Femur (tissue), 1 donor: ENCODE data around the gene CLASP1.
"Not testable (repeated sequence)": the region's sequence is repeated elsewhere in the genome, so short reads cannot be mapped to it uniquely, and the experiment has no call there.

Experiments
- DNase-seq: peaks from one replicate; pipeline ENCODE4 v3.0.0-alpha.2; 2017

The CLASP1 gene

DNA sequence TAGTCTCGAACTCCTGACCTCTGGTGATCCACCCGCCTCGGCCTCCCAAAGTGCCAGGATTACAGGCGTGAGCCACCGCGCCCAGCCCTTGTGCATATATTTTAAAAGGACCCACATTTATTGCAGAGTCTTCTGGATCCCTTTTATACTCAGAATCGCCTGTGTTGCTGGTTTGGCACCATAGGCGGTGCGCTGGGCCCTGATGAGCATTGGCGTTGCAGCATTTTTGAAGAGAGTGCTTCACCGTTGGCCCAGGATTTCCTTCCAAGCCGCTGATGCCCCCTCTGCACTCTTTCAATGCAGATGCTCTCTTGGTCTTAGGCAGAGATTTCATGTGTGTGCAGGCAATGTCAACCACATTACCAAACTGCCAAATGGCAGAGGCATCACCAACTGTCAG is 350.8 kb downstream of the CLASP1 start:
- DNase-seq = no peak

DNA sequence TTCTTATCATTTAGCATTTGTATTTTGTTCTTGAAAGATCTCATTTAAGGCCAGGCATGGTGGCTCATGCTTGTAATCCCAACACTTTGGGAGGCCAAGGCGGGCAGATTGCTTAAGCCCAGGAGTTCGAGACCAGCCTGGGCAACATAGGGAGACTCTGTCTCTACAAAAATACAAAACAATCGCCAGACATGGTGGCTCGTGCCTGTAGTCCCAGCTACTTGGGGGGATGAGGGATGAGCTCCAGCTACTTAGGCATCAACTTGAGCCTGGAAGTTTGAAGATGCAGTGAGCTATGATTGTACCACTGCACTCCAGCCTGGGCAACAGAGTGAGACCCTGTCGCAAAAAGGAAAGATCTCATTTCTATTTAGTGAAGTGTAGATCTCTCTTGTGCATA is 351.4 kb downstream of the CLASP1 start:
- not testable (repeated sequence) for DNase-seq

DNA sequence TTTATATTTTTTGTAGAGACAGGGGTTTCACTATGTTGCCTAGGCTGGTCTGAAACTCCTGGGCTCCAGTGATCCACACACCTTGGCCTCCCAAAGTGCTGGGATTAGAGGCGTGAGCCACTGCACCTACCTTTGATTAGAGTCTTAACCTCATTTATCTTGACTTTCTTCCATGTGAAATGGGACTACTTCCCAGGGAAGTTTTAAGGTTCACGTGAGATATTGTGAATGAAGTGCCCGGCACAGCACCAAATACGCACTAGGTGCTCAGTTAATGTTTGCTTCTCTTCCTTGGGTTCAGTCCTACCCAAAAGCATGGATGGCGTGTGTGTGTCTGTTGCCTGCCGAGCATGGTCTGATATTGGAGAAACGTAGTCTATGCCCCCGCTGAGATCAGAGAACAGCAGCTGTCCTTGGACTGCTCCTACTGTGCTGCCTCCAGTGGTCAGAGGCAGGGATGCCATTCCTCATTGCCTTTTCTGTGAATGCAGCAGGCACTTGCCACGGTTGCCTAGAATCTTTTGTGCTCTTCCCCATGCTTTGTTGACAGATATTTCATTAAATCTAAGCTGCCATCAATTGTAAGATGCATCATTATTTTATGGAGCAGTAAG is 351.9 kb downstream of the CLASP1 start:
- DNase-seq = no peak

DNA sequence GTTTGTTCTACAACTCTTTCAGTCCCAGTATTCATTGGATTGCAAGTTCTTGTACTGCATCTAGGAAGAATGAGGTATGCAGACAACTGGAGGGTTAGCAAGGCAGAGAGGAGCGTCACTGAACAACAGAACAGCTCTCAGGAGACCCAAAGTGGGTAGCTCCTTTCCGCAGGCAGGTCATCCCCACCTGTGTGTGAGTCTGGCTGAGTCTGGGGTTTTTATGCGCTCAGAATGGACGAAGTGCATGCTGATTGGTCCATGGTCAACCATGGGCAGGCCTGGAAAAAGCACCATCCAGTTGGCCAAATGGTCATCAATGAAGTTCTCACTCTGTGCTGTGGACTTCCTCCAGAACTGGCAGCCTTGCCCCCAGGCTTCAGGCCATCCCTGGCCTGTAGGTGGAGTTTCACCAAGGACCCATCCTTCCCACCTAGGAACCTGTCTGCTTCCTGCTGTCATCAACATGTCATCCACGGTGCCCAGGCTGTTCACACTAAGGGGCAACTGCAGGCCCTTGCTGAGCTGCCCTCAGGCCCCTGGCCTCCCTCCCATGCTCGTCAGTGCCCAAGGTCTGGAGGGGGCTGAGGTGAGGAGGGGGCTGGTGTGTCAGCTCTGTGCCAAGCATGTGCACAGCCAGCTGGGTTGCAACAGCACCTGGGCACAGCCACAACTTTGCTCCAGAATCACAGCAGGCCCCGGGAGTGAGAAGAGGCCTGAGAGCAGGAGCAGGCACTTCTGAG is 353.2 kb downstream of the CLASP1 start:
- no peak for DNase-seq

DNA sequence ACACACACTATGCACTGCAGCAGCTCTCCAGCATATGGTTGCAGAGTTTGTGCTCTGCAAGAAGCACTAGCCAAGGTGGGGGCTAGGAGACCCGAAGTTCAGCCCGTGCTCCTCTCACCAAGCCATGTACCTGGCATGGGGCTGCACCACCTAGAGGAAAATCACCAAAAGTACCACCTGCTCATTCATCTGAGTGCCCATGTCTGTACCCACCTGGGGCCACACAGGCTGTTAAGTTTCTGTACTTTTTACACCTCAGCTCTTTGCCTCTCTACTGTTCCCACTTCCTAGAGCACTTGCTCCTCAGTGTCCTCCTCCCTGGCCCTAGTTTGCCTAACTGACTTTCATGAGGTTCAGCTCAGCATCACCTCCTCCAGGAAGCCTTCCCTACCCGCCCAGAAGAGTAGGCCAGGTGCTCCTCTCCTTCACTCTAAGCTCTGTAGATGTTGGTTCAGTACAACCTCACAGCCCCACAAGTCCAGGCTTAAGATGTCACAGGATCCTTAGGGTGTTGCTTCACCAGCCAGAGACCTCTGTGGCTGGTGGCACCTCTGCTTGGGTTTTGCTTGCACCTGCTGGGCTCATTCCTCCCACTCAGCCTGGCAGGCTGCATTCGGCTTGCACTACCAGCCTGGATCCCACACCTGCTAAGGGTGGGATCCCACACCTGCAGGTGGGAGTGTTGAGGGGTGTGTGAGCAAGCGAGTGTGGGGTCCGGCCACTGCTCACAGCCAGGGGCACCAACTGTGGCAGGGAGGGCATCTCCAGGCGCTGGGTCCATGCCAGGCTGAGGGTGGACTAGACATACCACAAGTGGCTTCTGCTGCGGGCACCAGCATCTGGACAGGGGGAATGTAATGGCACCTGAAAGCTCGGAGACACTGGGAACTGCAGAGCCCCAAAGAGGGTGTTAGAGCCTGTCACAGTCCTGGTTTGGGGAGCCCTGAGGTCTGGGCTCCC is 354.1 kb downstream of the CLASP1 start:
- no peak for DNase-seq

GRCh38 chr2:121293450-121294325 is 355.6 kb downstream of the CLASP1 start:
- no peak for DNase-seq

GRCh38 chr2:121291251-121291580 is 358.0 kb downstream of the CLASP1 start:
- DNase-seq = no peak

DNA sequence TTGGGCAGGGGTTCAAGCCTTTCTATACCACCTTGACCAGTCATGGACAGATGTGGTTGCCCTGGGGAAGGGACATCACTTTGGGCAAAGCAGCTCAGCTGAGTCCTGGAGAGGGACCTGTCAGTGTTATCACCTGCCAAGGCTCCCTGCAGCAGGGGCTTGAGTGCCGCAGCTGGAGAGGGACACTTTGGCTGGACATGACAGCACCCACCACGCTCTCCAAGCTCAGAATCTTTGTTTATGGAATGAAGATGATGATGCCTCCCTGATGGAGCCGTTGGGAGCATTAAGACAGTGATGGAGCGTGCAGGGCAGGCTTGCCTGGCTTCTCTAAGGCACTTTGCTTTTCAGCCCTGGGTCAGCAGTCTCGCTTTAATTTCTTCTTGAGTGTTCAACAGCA is 360.0 kb downstream of the CLASP1 start:
- no peak for DNase-seq

- DNase-seq = no peak
Measured at GRCh38 chr2:121288454-121289231, 360.6 kb downstream of the CLASP1 start.

- no peak for DNase-seq
Measured at GRCh38 chr2:121287956-121288355, 361.3 kb downstream of the CLASP1 start.
